ENCODE measurements around the gene C11orf65.

The C11orf65 gene

DNA sequence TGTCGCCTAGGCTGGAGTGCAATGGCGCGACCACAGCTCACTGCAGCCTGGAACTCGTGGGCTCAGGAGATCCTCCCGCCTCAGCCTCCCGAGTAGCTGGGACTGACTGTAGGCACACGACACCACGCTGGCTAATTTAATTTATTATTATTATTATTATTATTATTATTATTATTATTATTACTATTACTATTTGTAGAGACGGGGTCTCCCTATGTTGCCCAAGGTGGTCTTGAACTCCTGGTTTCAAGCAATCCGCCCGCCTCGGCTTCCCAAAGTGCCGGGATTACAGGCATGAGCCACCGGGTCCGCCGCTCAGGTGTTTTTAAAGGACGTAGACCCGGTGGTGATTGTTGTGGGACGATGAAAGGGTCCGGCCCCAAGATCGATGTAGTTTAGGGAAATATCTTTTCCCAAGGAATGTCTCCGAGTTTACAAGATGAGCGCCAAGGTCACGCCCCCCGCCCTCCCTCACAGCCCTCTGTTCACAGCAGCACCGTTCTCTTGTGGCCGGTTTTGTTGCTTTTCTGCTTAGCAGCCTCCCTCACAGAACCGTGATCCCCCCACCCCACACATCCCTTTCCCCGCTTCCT is 31.6 kb upstream of the C11orf65 start:
- peak overlapping the region in 1 of 2 experiments; percentile 81 for H3K4ac ChIP-seq (ENCODE audit: low read depth in 1 of 2, low read length in 2 of 2)
- no peaks in the 10 kb centered on the region for H3K9me3 ChIP-seq (ENCODE audit: control insufficient read depth, low read length)
- H2BK5ac ChIP-seq (ENCODE audit: low read depth, low read length, poor library complexity, severe bottlenecking), result no peak overlapping the region
- H3K27me3 ChIP-seq (ENCODE audit: control insufficient read depth in 1 of 2, insufficient read depth in 1 of 2, low read length in 2 of 2), result no peaks in the 10 kb centered on the region
- peak overlapping the region in 1 of 2 experiments; percentile 9 for H3K23ac ChIP-seq (ENCODE audit: low read length in 2 of 2)
- DNase-seq, result no peak
- WGBS, result 91% methylated on average over 25 of the region's 29 CpGs
- peak overlapping the region; percentile 98 for H2AFZ ChIP-seq (ENCODE audit: low read depth, low read length)
- peaks cover 14% of the 10 kb centered on the region for H3K79me1 ChIP-seq (replicated peaks; ENCODE audit: low read length, poor library complexity, severe bottlenecking)
- H4K8ac ChIP-seq (ENCODE audit: low read length), result peak overlapping the region; percentile 90
- no peak overlapping the region for H2BK15ac ChIP-seq (ENCODE audit: low read depth, poor library complexity, severe bottlenecking)
- H2AK5ac ChIP-seq (ENCODE audit: low read length, severe bottlenecking), result peak overlapping the region; percentile 39
- H2BK12ac ChIP-seq (ENCODE audit: low read length in 2 of 2), result peak overlapping the region in 1 of 2 experiments; percentile 60
- H3K36me3 ChIP-seq (ENCODE audit: control insufficient read depth in 1 of 2, insufficient read depth in 2 of 2, low read depth in 1 of 2, low read length in 2 of 2), result no peaks in the 10 kb centered on the region
- H3K4me3 ChIP-seq (ENCODE audit: insufficient read depth in 1 of 2, low read depth in 1 of 2, low read length in 2 of 2), result peak overlapping the region; percentile 71 to 82
- peak overlapping the region in 1 of 2 experiments; percentile 99 for H3K18ac ChIP-seq (ENCODE audit: low read depth in 1 of 2, low read length in 2 of 2)
- H3K4me1 ChIP-seq (ENCODE audit: control insufficient read depth, insufficient read depth, low read depth, low read length), result peaks cover 8% of the 10 kb centered on the region
- peak overlapping the region; percentile 79 for H3K27ac ChIP-seq (ENCODE audit: low read length, poor library complexity, severe bottlenecking)
- no peak overlapping the region for H2BK120ac ChIP-seq (ENCODE audit: low read depth, low read length)
- peak overlapping the region; percentile 73 for H3K4me2 ChIP-seq (ENCODE audit: low read length, poor library complexity, severe bottlenecking)
- H3K14ac ChIP-seq (ENCODE audit: low read length in 2 of 2), result peak overlapping the region in 1 of 2 experiments; percentile 96
- H3K9ac ChIP-seq (ENCODE audit: low read length), result peak overlapping the region; percentile 94
- H4K91ac ChIP-seq (ENCODE audit: low read length), result no peak overlapping the region

DNA sequence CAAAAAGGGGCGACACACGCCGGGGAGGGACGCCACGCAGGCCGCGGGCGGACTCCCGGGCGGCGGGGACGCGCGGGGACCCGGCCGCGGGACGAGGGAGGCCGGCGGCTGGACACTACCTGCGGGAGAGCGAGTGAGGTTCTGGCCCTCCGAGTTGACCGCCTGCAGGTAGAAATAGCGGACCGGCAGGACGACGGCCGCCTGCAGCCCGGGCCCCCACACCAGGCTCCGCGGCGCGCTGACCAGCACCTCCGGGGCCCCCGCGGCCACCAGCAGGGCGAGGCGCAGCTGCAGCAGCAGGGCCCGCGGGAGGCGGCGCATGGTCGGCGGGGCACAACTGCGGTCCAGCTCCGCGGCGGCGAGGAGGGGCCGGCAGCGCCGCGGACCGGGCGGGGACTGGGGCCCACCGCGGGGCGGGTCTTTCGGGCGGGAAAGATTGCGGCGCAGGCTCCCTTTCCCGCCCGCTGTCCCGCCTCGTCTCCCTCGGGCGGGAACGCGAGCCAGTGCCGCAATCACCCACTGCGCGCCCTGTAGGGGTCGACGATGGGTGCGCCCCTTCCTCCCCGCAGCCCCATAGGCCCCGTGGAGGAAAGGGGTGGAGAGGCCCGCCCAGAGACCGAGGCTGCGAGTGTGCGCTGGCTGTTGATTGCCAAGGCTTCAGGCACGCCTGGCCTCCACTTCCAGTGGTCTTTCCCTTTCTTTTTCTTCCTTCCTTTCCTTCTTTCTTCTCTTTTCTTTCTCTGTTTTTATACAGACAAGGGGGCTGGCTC is 30.9 kb upstream of the C11orf65 start, which contains the start of gene POGLUT3:
Gene POGLUT3, minus strand, starts transcription at position 339 of the 770 bp plus-strand sequence. Its CDS starts 18 bp downstream, at position 321.
- Histone ChIP-seq H3K4me2 (ENCODE audit: low read length, poor library complexity, severe bottlenecking) (peak within 1 kb of the TSS; percentile 73), H2BK15ac (ENCODE audit: low read depth, poor library complexity, severe bottlenecking) (peak within 1 kb of the TSS; percentile 80), H3K27me3 (ENCODE audit: control insufficient read depth in 1 of 2, insufficient read depth in 1 of 2, low read length in 2 of 2) (no peaks in the 10 kb centered on the region), H3K9me3 (ENCODE audit: control insufficient read depth, low read length) (no peaks in the 10 kb centered on the region), H2BK5ac (ENCODE audit: low read depth, low read length, poor library complexity, severe bottlenecking) (peak within 1 kb of the TSS; percentile 97), H3K79me1 (replicated peaks; ENCODE audit: low read length, poor library complexity, severe bottlenecking) (peaks cover 14% of the 10 kb centered on the region), H2AFZ (ENCODE audit: low read depth, low read length) (peak within 1 kb of the TSS; percentile 98), H2BK120ac (ENCODE audit: low read depth, low read length) (peak within 1 kb of the TSS; percentile 77), H3K18ac (ENCODE audit: low read depth in 1 of 2, low read length in 2 of 2) (peak within 1 kb of the TSS; percentile 95 to 99), H2AK5ac (ENCODE audit: low read length, severe bottlenecking) (peak within 1 kb of the TSS; percentile 39), H3K9ac (ENCODE audit: low read length) (peak within 1 kb of the TSS; percentile 94), H2BK12ac (ENCODE audit: low read length in 2 of 2) (peak within 1 kb of the TSS; percentile 22 to 98), H3K27ac (ENCODE audit: low read length, poor library complexity, severe bottlenecking) (peak within 1 kb of the TSS; percentile 83), H3K36me3 (ENCODE audit: control insufficient read depth in 1 of 2, insufficient read depth in 2 of 2, low read depth in 1 of 2, low read length in 2 of 2) (no peaks in the 10 kb centered on the region), H3K4ac (ENCODE audit: low read depth in 1 of 2, low read length in 2 of 2) (peak within 1 kb of the TSS; percentile 81 to 95), H3K4me3 (ENCODE audit: insufficient read depth in 1 of 2, low read depth in 1 of 2, low read length in 2 of 2) (peak within 1 kb of the TSS; percentile 71 to 82), H3K4me1 (ENCODE audit: control insufficient read depth, insufficient read depth, low read depth, low read length) (peaks cover 8% of the 10 kb centered on the region), H3K23ac (ENCODE audit: low read length in 2 of 2) (peak within 1 kb of the TSS in 1 of 2 experiments; percentile 89), H4K91ac (ENCODE audit: low read length) (peak within 1 kb of the TSS; percentile 82), H4K8ac (ENCODE audit: low read length) (peak within 1 kb of the TSS; percentile 90), H3K14ac (ENCODE audit: low read length in 2 of 2) (peak within 1 kb of the TSS in 1 of 2 experiments; percentile 96)
- under 1% methylated on average over 71 of the region's 84 CpGs for WGBS
- peak; percentile 67 for DNase-seq

DNA sequence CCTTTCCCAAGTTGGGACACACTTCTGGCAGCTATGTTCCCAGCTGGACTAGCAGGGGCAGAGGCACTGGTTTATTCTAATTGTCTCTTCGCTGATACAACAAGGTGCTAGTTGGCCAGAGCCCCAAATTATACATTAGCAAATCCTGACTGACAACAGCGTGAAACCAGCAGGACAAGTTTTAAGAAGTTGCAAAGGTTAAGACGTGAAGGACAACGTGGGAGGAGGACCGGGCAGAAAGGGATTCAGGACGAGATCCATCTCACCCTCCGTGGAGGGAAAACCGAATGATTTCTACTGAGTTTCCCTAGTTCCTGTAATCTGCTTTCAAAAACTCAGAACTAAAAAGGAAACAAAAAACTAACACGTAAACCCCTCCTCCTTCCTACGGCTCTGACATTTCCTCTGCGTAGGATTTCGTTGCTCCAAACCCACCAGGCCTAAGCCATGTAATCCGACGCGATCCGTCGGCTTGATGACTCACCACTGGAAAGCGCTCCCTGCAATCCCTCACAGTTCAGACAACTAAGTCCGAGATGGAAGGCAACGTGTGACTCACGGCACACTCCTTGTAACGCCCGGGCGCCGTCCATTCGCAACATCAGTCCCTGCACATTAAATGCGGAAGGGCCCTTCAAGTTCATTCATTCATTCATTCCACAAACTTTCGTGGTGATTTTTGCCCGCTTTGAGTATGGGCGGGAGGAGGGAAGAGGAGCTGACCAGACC is 30.2 kb upstream of the C11orf65 start:
- Histone ChIP-seq H3K4me1 (ENCODE audit: control insufficient read depth, insufficient read depth, low read depth, low read length) (peaks cover 8% of the 10 kb centered on the region), H3K9ac (ENCODE audit: low read length) (peak overlapping the region; percentile 94), H2BK12ac (ENCODE audit: low read length in 2 of 2) (peak overlapping the region; percentile 21 to 22), H2BK15ac (ENCODE audit: low read depth, poor library complexity, severe bottlenecking) (peak overlapping the region; percentile 80), H2AFZ (ENCODE audit: low read depth, low read length) (peak overlapping the region; percentile 36), H2BK5ac (ENCODE audit: low read depth, low read length, poor library complexity, severe bottlenecking) (peak overlapping the region; percentile 97), H3K79me1 (replicated peaks; ENCODE audit: low read length, poor library complexity, severe bottlenecking) (peaks cover 15% of the 10 kb centered on the region), H3K18ac (ENCODE audit: low read depth in 1 of 2, low read length in 2 of 2) (peak overlapping the region; percentile 95 to 99), H3K27ac (ENCODE audit: low read length, poor library complexity, severe bottlenecking) (peak overlapping the region; percentile 83), H3K27me3 (ENCODE audit: control insufficient read depth in 1 of 2, insufficient read depth in 1 of 2, low read length in 2 of 2) (no peaks in the 10 kb centered on the region), H3K4me3 (ENCODE audit: insufficient read depth in 1 of 2, low read depth in 1 of 2, low read length in 2 of 2) (peak overlapping the region; percentile 71 to 82), H3K36me3 (ENCODE audit: control insufficient read depth in 1 of 2, insufficient read depth in 2 of 2, low read depth in 1 of 2, low read length in 2 of 2) (no peaks in the 10 kb centered on the region), H2BK120ac (ENCODE audit: low read depth, low read length) (no peak overlapping the region), H4K91ac (ENCODE audit: low read length) (peak overlapping the region; percentile 82), H3K14ac (ENCODE audit: low read length in 2 of 2) (no peak overlapping the region), H2AK5ac (ENCODE audit: low read length, severe bottlenecking) (no peak overlapping the region), H3K23ac (ENCODE audit: low read length in 2 of 2) (no peak overlapping the region), H4K8ac (ENCODE audit: low read length) (peak overlapping the region; percentile 90), H3K9me3 (ENCODE audit: control insufficient read depth, low read length) (no peaks in the 10 kb centered on the region), H3K4me2 (ENCODE audit: low read length, poor library complexity, severe bottlenecking) (peak overlapping the region; percentile 73), H3K4ac (ENCODE audit: low read depth in 1 of 2, low read length in 2 of 2) (peak overlapping the region; percentile 81 to 95)
- peak; percentile 100 for DNase-seq
- 2% methylated on average over 29 of the region's 30 CpGs for WGBS

All from mesenchymal stem cell (in vitro differentiated cells and primary cell).